ENCODE measurements around the gene CHM. TPM values are rescaled to one million over a fixed set of nuclear protein-coding genes. Genes with fewer than 3 reads are reported as not detected.

Gene CHM
- total RNA-seq, 1 donor from 2014 or later, result 13.1 TPM

- Histone ChIP-seq H3K9me3 (replicated peaks) (no peaks in the 10 kb centered on the region), H3K27me3 (ENCODE audit: low read depth) (no peaks in the 10 kb centered on the region), H3K27ac (replicated peaks) (no peak overlapping the region), H3K4me3 (no peak overlapping the region), H3K36me3 (no peaks in the 10 kb centered on the region), H3K4me1 (peaks cover 22% of the 10 kb centered on the region)
- DNase-seq, result no peak
- no peak for TF ChIP-seq CTCF (IDR thresholded peaks at IDR 0.05; ENCODE audit: borderline replicate concordance)
- intact Hi-C loops (cut with micrococcal nuclease), result no loop called here
Measured at GRCh38 chrX:85995641-85996040, 51.7 kb downstream of the CHM start.

GRCh38 chrX:85994797-85995196 is 52.6 kb downstream of the CHM start:
- Histone ChIP-seq H3K27me3 (ENCODE audit: low read depth) (no peaks in the 10 kb centered on the region), H3K4me1 (peaks cover 22% of the 10 kb centered on the region), H3K4me3 (no peak overlapping the region), H3K36me3 (no peaks in the 10 kb centered on the region), H3K9me3 (replicated peaks) (no peaks in the 10 kb centered on the region), H3K27ac (replicated peaks) (no peak overlapping the region)
- DNase-seq, result no peak
- no peak for TF ChIP-seq CTCF (IDR thresholded peaks at IDR 0.05; ENCODE audit: borderline replicate concordance)
- intact Hi-C loops (cut with micrococcal nuclease), result no loop called here

GRCh38 chrX:85994228-85994627 is 53.1 kb downstream of the CHM start:
- no peak overlapping the region for H3K4me3 ChIP-seq
- H3K27me3 ChIP-seq (ENCODE audit: low read depth), result no peaks in the 10 kb centered on the region
- peaks cover 22% of the 10 kb centered on the region for H3K4me1 ChIP-seq
- intact Hi-C loops (cut with micrococcal nuclease), result no loop called here
- no peak overlapping the region for H3K27ac ChIP-seq (replicated peaks)
- no peaks in the 10 kb centered on the region for H3K36me3 ChIP-seq
- H3K9me3 ChIP-seq (replicated peaks), result no peaks in the 10 kb centered on the region
- no peak for DNase-seq
- TF ChIP-seq CTCF (IDR thresholded peaks at IDR 0.05; ENCODE audit: borderline replicate concordance), result no peak

GRCh38 chrX:85993539-85994197 is 53.7 kb downstream of the CHM start:
- intact Hi-C loops (cut with micrococcal nuclease), result no loop called here
- no peak for TF ChIP-seq CTCF (IDR thresholded peaks at IDR 0.05; ENCODE audit: borderline replicate concordance)
- Histone ChIP-seq H3K27ac (replicated peaks) (no peak overlapping the region), H3K36me3 (no peaks in the 10 kb centered on the region), H3K4me3 (no peak overlapping the region), H3K9me3 (replicated peaks) (peaks cover 4% of the 10 kb centered on the region), H3K4me1 (peaks cover 22% of the 10 kb centered on the region), H3K27me3 (ENCODE audit: low read depth) (no peaks in the 10 kb centered on the region)
- no peak for DNase-seq

GRCh38 chrX:85992811-85993229 is 54.5 kb downstream of the CHM start:
- Histone ChIP-seq H3K9me3 (replicated peaks) (peaks cover 4% of the 10 kb centered on the region), H3K27me3 (ENCODE audit: low read depth) (no peaks in the 10 kb centered on the region), H3K27ac (replicated peaks) (no peak overlapping the region), H3K4me3 (no peak overlapping the region), H3K4me1 (peaks cover 22% of the 10 kb centered on the region), H3K36me3 (no peaks in the 10 kb centered on the region)
- intact Hi-C loops (cut with micrococcal nuclease), result no loop called here
- DNase-seq, result no peak
- TF ChIP-seq CTCF (IDR thresholded peaks at IDR 0.05; ENCODE audit: borderline replicate concordance), result no peak
